ENCODE data around the gene EEFSEC. TPM values are rescaled to one million over a fixed set of nuclear protein-coding genes. Genes with fewer than 3 reads are reported as not detected.

The EEFSEC gene
- total RNA-seq, 1 experiment from 2014 or later, result 14.6 TPM

DNA sequence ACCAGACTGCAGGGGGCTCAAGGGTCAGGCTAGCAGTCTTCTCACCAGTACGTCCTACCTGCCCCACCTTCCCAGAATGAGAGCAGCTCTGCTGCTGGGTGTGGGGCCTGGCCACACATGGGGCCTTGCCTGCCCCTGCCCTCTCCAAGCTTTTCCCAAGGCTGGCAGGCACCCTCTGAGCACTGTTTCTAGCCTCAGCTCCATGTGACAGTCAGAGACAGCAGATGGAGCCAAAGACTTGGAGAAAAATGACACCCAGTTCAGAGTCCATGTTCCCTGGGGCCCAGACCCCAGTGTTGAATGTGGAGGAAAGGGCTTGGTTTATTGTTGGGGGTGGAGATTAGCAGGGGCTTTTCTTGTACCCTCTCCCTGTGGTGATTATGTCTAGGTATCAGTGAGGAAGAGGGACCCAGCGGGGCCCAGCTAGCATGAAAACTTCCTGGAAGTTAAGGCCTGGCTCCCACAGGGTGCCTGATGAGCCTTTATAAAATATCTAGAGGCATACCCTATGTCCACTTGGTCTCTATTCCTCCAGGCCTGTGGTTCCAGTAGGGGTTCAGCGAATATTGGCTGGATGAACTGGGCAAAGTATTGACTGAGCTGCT lies 153.8 kb downstream of the EEFSEC start:
- DNase-seq (ENCODE audit: unreplicated experiment), result no peak
- ChIA-PET CTCF (interaction anchor here (1.8 kb wide), 1 partner anchor 15 kb away, joined by 6 read pairs; no protein-coding TSS in a partner anchor), POLR2A (no interaction called here)
- no peaks in the 10 kb centered on the region for H3K36me3 Mint-ChIP-seq (ENCODE audit: insufficient read depth, unreplicated experiment)
- intact Hi-C loops (cut with micrococcal nuclease), result no loop called here
- H3K27ac Mint-ChIP-seq (ENCODE audit: low read depth, unreplicated experiment), result no peak overlapping the region
- no TSS peak for BruUV-seq (replicated peaks)
- TF ChIP-seq, protein P1, sequence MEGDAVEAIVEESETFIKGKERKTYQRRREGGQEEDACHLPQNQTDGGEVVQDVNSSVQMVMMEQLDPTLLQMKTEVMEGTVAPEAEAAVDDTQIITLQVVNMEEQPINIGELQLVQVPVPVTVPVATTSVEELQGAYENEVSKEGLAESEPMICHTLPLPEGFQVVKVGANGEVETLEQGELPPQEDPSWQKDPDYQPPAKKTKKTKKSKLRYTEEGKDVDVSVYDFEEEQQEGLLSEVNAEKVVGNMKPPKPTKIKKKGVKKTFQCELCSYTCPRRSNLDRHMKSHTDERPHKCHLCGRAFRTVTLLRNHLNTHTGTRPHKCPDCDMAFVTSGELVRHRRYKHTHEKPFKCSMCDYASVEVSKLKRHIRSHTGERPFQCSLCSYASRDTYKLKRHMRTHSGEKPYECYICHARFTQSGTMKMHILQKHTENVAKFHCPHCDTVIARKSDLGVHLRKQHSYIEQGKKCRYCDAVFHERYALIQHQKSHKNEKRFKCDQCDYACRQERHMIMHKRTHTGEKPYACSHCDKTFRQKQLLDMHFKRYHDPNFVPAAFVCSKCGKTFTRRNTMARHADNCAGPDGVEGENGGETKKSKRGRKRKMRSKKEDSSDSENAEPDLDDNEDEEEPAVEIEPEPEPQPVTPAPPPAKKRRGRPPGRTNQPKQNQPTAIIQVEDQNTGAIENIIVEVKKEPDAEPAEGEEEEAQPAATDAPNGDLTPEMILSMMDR (IDR thresholded peaks at IDR 0.05; ENCODE audit: unreplicated experiment), result no peak
- H3K9me3 Mint-ChIP-seq (ENCODE audit: unreplicated experiment), result no peaks in the 10 kb centered on the region
- H3K27me3 Mint-ChIP-seq (ENCODE audit: insufficient read depth, unreplicated experiment), result no peaks in the 10 kb centered on the region
- H3K4me1 Mint-ChIP-seq (ENCODE audit: insufficient read depth, unreplicated experiment), result no peaks in the 10 kb centered on the region
- no peak overlapping the region for H3K4me3 Mint-ChIP-seq (ENCODE audit: unreplicated experiment)

DNA sequence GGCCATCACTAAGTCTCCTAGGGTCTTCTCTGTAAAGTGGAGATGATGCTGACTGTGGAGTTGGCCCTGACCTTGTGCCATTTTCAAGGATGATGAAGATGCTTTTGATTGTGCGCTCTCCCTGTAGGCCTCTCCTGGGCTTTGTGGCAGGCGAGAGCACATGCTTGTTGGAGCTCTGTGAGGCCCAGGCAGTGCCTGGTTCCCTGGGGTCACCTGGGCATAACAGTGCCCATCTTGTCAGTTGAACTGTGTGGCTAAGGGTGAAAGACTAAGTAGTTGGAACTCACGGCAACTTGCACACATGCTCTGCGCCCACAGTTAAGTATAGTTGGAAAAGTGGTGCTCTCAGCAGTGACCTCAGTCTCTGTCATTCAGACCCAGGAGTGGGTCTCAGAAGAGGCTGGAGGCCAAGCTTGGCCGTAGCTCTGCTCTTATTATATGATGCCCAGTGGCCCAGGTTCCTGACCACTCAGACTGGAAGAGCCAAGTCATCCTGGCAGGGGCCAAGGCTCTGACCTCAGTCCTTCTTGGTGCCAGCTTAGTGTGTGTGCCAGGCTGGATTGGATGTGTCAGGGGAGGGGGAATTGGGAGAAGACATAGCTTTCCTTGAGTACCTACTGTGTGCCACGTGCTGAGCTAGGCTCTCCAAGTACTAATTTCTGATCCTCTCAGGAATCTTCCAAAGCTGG lies 154.6 kb downstream of the EEFSEC start:
- TF ChIP-seq, protein P1 (IDR thresholded peaks at IDR 0.05; ENCODE audit: unreplicated experiment), result no peak
- Mint-ChIP-seq H3K27me3 (ENCODE audit: insufficient read depth, unreplicated experiment) (no peaks in the 10 kb centered on the region), H3K27ac (ENCODE audit: low read depth, unreplicated experiment) (no peak overlapping the region), H3K4me1 (ENCODE audit: insufficient read depth, unreplicated experiment) (no peaks in the 10 kb centered on the region), H3K4me3 (ENCODE audit: unreplicated experiment) (no peak overlapping the region), H3K36me3 (ENCODE audit: insufficient read depth, unreplicated experiment) (no peaks in the 10 kb centered on the region), H3K9me3 (ENCODE audit: unreplicated experiment) (no peaks in the 10 kb centered on the region)
- CTCF ChIA-PET, result interaction anchor here (0.6 to 1.8 kb wide), 2 partner anchors 14 to 256 kb away, joined by 3 to 6 read pairs; no protein-coding TSS in a partner anchor
- POLR2A ChIA-PET, result interaction anchor here (0.6 kb wide), 1 partner anchor 33 kb away, joined by 3 read pairs; no protein-coding TSS in a partner anchor
- DNase-seq (ENCODE audit: unreplicated experiment), result no peak
- no TSS peak for BruUV-seq (replicated peaks)
- intact Hi-C loops (cut with micrococcal nuclease), result no loop called here

DNA sequence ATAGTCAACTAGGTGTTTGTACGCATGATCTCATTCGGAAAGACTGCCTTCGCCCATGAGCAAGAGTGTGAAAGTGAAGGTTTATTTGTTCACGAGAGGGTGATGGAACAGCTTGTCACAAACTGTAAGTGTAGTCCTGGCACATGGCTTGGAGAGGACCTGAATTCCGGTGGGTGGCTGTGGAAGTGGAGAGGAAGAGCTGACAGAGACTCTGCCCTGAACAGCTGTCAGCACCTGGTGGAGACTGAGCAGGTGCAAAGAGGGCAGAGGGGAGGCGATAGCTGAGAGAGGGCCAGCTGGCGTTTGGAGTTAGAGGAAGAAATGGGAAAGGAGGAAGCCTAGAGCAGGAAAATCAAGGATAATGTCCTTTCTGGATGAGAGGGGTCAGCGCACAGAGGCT lies 155.7 kb downstream of the EEFSEC start:
- intact Hi-C loops (cut with micrococcal nuclease), result no loop called here
- CTCF ChIA-PET, result no interaction called here
- H3K27me3 Mint-ChIP-seq (ENCODE audit: insufficient read depth, unreplicated experiment), result no peaks in the 10 kb centered on the region
- DNase-seq (ENCODE audit: unreplicated experiment), result no peak
- H3K36me3 Mint-ChIP-seq (ENCODE audit: insufficient read depth, unreplicated experiment), result no peaks in the 10 kb centered on the region
- BruUV-seq (replicated peaks), result no TSS peak
- H3K27ac Mint-ChIP-seq (ENCODE audit: low read depth, unreplicated experiment), result no peak overlapping the region
- TF ChIP-seq, protein P1 (IDR thresholded peaks at IDR 0.05; ENCODE audit: unreplicated experiment), result no peak
- POLR2A ChIA-PET, result no interaction called here
- H3K4me1 Mint-ChIP-seq (ENCODE audit: insufficient read depth, unreplicated experiment), result no peaks in the 10 kb centered on the region
- no peak overlapping the region for H3K4me3 Mint-ChIP-seq (ENCODE audit: unreplicated experiment)
- H3K9me3 Mint-ChIP-seq (ENCODE audit: unreplicated experiment), result no peaks in the 10 kb centered on the region

DNA sequence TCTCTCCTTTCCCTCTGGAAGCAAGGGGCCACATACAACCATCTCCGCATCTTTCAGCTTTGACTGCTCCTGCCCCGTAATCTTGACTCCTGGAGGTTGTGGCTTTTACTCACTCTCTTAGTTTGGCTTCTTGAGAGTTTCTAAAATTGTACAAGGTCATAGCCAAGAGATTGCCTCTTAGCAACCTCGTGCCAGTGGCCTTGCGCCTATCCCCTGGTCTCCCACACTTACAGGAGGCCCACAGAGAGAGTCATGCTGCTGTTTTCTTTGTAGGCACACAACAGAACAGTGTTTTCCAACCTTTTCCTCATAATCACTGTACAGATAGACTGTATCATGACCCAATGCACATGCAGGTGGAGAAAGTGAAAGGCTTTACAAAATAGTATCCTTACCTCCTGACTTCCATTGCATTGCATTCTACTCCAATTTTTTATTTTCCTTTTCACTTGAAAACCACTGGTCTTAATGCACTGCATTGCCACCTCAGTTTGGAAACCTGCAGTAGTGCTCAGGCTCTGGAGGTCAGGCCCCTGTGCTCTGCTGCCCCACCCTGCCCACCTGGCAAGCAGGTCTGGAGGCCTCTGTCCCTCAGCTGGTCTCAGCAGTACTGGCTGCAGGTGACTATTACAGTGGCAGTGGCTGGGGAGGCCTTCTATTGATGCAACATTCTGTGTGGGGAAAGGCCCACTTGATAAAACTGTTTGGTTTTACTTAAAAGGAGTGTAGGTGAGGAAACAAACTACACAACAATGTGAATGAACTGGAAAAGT lies 157.2 kb downstream of the EEFSEC start:
- CTCF ChIA-PET, result interaction anchor here (0.6 to 1.0 kb wide), 3 partner anchors 12 to 298 kb away, joined by 3 read pairs; no protein-coding TSS in a partner anchor
- TF ChIP-seq, protein P1 (IDR thresholded peaks at IDR 0.05; ENCODE audit: unreplicated experiment), result no peak
- no peak overlapping the region for H3K27ac Mint-ChIP-seq (ENCODE audit: low read depth, unreplicated experiment)
- H3K4me1 Mint-ChIP-seq (ENCODE audit: insufficient read depth, unreplicated experiment), result no peaks in the 10 kb centered on the region
- intact Hi-C loops (cut with micrococcal nuclease), result no loop called here
- BruUV-seq (replicated peaks), result no TSS peak
- no peaks in the 10 kb centered on the region for H3K9me3 Mint-ChIP-seq (ENCODE audit: unreplicated experiment)
- no peaks in the 10 kb centered on the region for H3K36me3 Mint-ChIP-seq (ENCODE audit: insufficient read depth, unreplicated experiment)
- no peak for DNase-seq (ENCODE audit: unreplicated experiment)
- H3K4me3 Mint-ChIP-seq (ENCODE audit: unreplicated experiment), result no peak overlapping the region
- POLR2A ChIA-PET, result no interaction called here
- H3K27me3 Mint-ChIP-seq (ENCODE audit: insufficient read depth, unreplicated experiment), result no peaks in the 10 kb centered on the region

Data from MCF 10A (cell line).